SK-N-MC (cell line): ENCODE data around the gene LUM.

Experiments
- DNase-seq: peaks from one replicate; pipeline ENCODE4 v3.0.0-alpha.2; 2011; ENCODE audit warnings: low read depth, low spot score
- H3K27ac ChIP-seq: fragments of 200-600 bp; sonication (generic); 2 replicates; pipeline ENCODE4 v1.5.1; 2016; ENCODE audit warnings: mixed run types
- H3K36me3 ChIP-seq: fragments of 200-600 bp; sonication (generic); 2 replicates; pipeline ENCODE4 v1.6.1; 2017; ENCODE audit warnings: antibody characterized with exemption, low read length, mixed read lengths; ENCODE audit not compliant: insufficient read depth
- H3K4me3 ChIP-seq: fragments of 200-600 bp; sonication (generic); 2 replicates; pipeline ENCODE4 v1.5.1; 2016
- H3K9ac ChIP-seq: fragments of 200-600 bp; sonication (generic); 2 replicates; pipeline ENCODE4 v1.8.0; 2017; ENCODE audit warnings: mixed run types, mixed read lengths; ENCODE audit not compliant: insufficient read length
- H3K9me3 ChIP-seq: fragments of 200-600 bp; sonication (generic); 2 replicates; pipeline ENCODE4 v1.6.1; 2017; ENCODE audit warnings: low read depth, mild to moderate bottlenecking, antibody characterized with exemption, low read length, moderate library complexity, mixed read lengths
- EZH2 ChIP-seq: fragments of 200-600 bp; sonication (generic); IDR thresholded peaks from one replicate; pipeline ENCODE4 v1.6.1; 2017; ENCODE audit warnings: antibody characterized with exemption
- FOXP2 ChIP-seq: optimal IDR thresholded peaks from 2 replicates; pipeline ENCODE3; 2011; ENCODE audit warnings: mild to moderate bottlenecking, moderate library complexity; ENCODE audit not compliant: insufficient read depth; ENCODE audit errors: extremely low read length, control extremely low read depth
- POLR2AphosphoS5 ChIP-seq: IDR thresholded peaks from 2 replicates; pipeline ENCODE4 v1.6.1; 2012; ENCODE audit warnings: mild to moderate bottlenecking, low read depth, low read length, borderline replicate concordance

The LUM gene

GRCh38 chr12:91120781-91121180, 9.5 kb upstream of the LUM start:
- Histone ChIP-seq H3K36me3 (no peaks in the 10 kb centered on the region), H3K27ac (no peak overlapping the region), H3K4me3 (no peak overlapping the region), H3K9me3 (no peaks in the 10 kb centered on the region), H3K9ac (no peak overlapping the region)
- TF ChIP-seq POLR2AphosphoS5 (no peak), FOXP2 (no peak), EZH2 (no peak)
- no peak for DNase-seq

- Histone ChIP-seq H3K27ac (no peak overlapping the region), H3K9me3 (no peaks in the 10 kb centered on the region), H3K9ac (no peak overlapping the region), H3K4me3 (no peak overlapping the region), H3K36me3 (no peaks in the 10 kb centered on the region)
- TF ChIP-seq POLR2AphosphoS5 (no peak), FOXP2 (no peak), EZH2 (no peak)
- DNase-seq, result no peak
These were observed 7.8 kb upstream of the LUM start for GRCh38 chr12:91119089-91119488.

GRCh38 chr12:91113621-91114020, 2.3 kb upstream of the LUM start:
- TF ChIP-seq EZH2, result no peak
- TF ChIP-seq POLR2AphosphoS5, result no peak
- TF ChIP-seq FOXP2, result no peak
- no peak overlapping the region for H3K4me3 ChIP-seq
- DNase-seq, result no peak

GRCh38 chr12:91110311-91110924, 876 bp downstream of the LUM start:
- Histone ChIP-seq H3K4me3 (peak overlapping the region; percentile 77), H3K9me3 (no peaks in the 10 kb centered on the region), H3K36me3 (peaks cover 16% of the 10 kb centered on the region; the same call in 1 of the 2 replicates), H3K9ac (peak overlapping the region; percentile 74), H3K27ac (peak overlapping the region; percentile 92)
- no peak for TF ChIP-seq POLR2AphosphoS5
- no peak for TF ChIP-seq FOXP2
- no peak for TF ChIP-seq EZH2
- DNase-seq, result no peak

More at GRCh38 chr12:91113621-91114020, 2.3 kb upstream of the LUM start:
- Histone ChIP-seq H3K9ac (no peak overlapping the region), H3K36me3 (no peaks in the 10 kb centered on the region), H3K9me3 (no peaks in the 10 kb centered on the region), H3K27ac (no peak overlapping the region)

GRCh38 chr12:91109581-91110310, 1.5 kb downstream of the LUM start:
- Histone ChIP-seq H3K36me3 (peaks cover 16% of the 10 kb centered on the region; the same call in 1 of the 2 replicates), H3K9ac (peak overlapping the region; percentile 74), H3K9me3 (no peaks in the 10 kb centered on the region), H3K4me3 (peak overlapping the region; percentile 77), H3K27ac (peak overlapping the region; percentile 92; the same call in 1 of the 2 replicates)
- no peak for TF ChIP-seq EZH2
- no peak for TF ChIP-seq POLR2AphosphoS5
- TF ChIP-seq FOXP2, result no peak
- no peak for DNase-seq

- H3K4me3 ChIP-seq, result no peak overlapping the region
- H3K27ac ChIP-seq, result no peak overlapping the region
- no peaks in the 10 kb centered on the region for H3K9me3 ChIP-seq
- no peak for DNase-seq
- TF ChIP-seq EZH2 (no peak), POLR2AphosphoS5 (no peak), FOXP2 (no peak)
- H3K9ac ChIP-seq, result no peak overlapping the region
- H3K36me3 ChIP-seq, result peaks cover 16% of the 10 kb centered on the region; the same call in 1 of the 2 replicates
These were observed 2.1 kb downstream of the LUM start for GRCh38 chr12:91109148-91109564.

- Histone ChIP-seq H3K36me3 (peaks cover 22% of the 10 kb centered on the region), H3K9me3 (no peaks in the 10 kb centered on the region), H3K9ac (no peak overlapping the region), H3K4me3 (no peak overlapping the region), H3K27ac (no peak overlapping the region)
- TF ChIP-seq EZH2 (no peak), FOXP2 (no peak), POLR2AphosphoS5 (no peak)
- no peak for DNase-seq
These were observed 3.0 kb downstream of the LUM start for GRCh38 chr12:91108196-91108755.

- no peaks in the 10 kb centered on the region for H3K9me3 ChIP-seq
- no peak overlapping the region for H3K9ac ChIP-seq
- no peak for DNase-seq
- no peak overlapping the region for H3K27ac ChIP-seq
- no peak overlapping the region for H3K4me3 ChIP-seq
- TF ChIP-seq POLR2AphosphoS5 (no peak), EZH2 (no peak), FOXP2 (no peak)
- peaks cover 22% of the 10 kb centered on the region for H3K36me3 ChIP-seq
These were observed 5.0 kb downstream of the LUM start for GRCh38 chr12:91106283-91106682.
